HEK293 (cell line): ENCODE data around the gene DIP2C.

ENCODE experiments used
- CTCF ChIA-PET: fragments of 350-600 bp; formaldehyde crosslinking; extraction: SDS; loops from one replicate; lab custom pipeline; 2021; ENCODE audit warnings: antibody characterized with exemption; lab: Yijun Ruan, JAX
- POLR2A ChIA-PET: fragments of 300-600 bp; formaldehyde crosslinking; extraction: SDS; loops from one replicate; lab custom pipeline; 2020; ENCODE audit warnings: antibody characterized with exemption, inconsistent platforms; lab: Yijun Ruan, JAX
- H3K27ac ChIP-seq: fragments of 200-500 bp; sonication (Bioruptor generic); 2 replicates; pipeline ENCODE4 v1.5.1; 2014; ENCODE audit warnings: low read depth, low read length, control low read depth, inconsistent platforms; ENCODE audit errors: extremely low read depth
- H3K36me3 ChIP-seq, 2 experiments: fragments of 200-500 bp in 1 of 2; sonication (Bioruptor generic) in 1 of 2; 1 replicate in 1 of 2; 2 replicates in 1 of 2; pipeline ENCODE4 v1.5.1; 2014 to 2017; ENCODE audit warnings: inconsistent platforms in 2 of 2, low read length in 2 of 2; ENCODE audit not compliant: control insufficient read depth in 2 of 2, insufficient read depth in 1 of 2
- H3K4me1 ChIP-seq: fragments of 200-500 bp; sonication (Bioruptor generic); 2 replicates; pipeline ENCODE4 v1.5.1; 2014; ENCODE audit warnings: mild to moderate bottlenecking, low read length, inconsistent platforms; ENCODE audit not compliant: control insufficient read depth, insufficient read depth
- H3K4me3 ChIP-seq: 2 replicates; pipeline ENCODE4 v1.5.1; 2011; ENCODE audit warnings: low read depth, mild to moderate bottlenecking, control low read depth, low read length, moderate library complexity
- H3K9me3 ChIP-seq: fragments of 200-500 bp; sonication (Bioruptor generic); 2 replicates; pipeline ENCODE4 v1.5.1; 2014; ENCODE audit warnings: low read depth, low read length, inconsistent platforms; ENCODE audit not compliant: control insufficient read depth, insufficient read depth
- FEZF1 ChIP-seq: fragments of 450-650 bp; formaldehyde crosslinking; IDR thresholded peaks from 2 replicates; pipeline ENCODE4 v1.5.1; 2016; ENCODE audit warnings: missing biosample characterization, missing genetic modification characterization
- GLI2 ChIP-seq: fragments of 450-650 bp; formaldehyde crosslinking; IDR thresholded peaks from 2 replicates; pipeline ENCODE4; 2017; ENCODE audit warnings: missing biosample characterization, missing genetic modification characterization, low read depth, borderline replicate concordance
- GLI4 ChIP-seq: fragments of 450-650 bp; formaldehyde crosslinking; IDR thresholded peaks from 2 replicates; pipeline ENCODE4 v1.5.1; 2016; ENCODE audit warnings: missing biosample characterization, missing genetic modification characterization
- GLIS1 ChIP-seq: fragments of 450-650 bp; formaldehyde crosslinking; IDR thresholded peaks from 2 replicates; pipeline ENCODE4 v1.5.1; 2016; ENCODE audit warnings: missing biosample characterization, missing genetic modification characterization
- HOXD13 ChIP-seq: sonication (generic); formaldehyde crosslinking; IDR thresholded peaks from 2 replicates; pipeline ENCODE4 v1.8.0; 2022; ENCODE audit warnings: missing genetic modification reagents, borderline replicate concordance
- KLF10 ChIP-seq: fragments of 450-650 bp; IDR thresholded peaks from 2 replicates; pipeline ENCODE4 v1.5.1; 2018; ENCODE audit warnings: missing biosample characterization, mild to moderate bottlenecking, missing genetic modification characterization
- KLF7 ChIP-seq: fragments of 450-650 bp; formaldehyde crosslinking; IDR thresholded peaks from 2 replicates; pipeline ENCODE4 v1.5.1; 2016; ENCODE audit warnings: missing biosample characterization, missing genetic modification characterization, borderline replicate concordance
- OVOL3 ChIP-seq: fragments of 450-650 bp; formaldehyde crosslinking; IDR thresholded peaks from 2 replicates; pipeline ENCODE4 v1.5.1; 2016; ENCODE audit warnings: missing biosample characterization, missing genetic modification characterization
- PATZ1 ChIP-seq: fragments of 450-650 bp; formaldehyde crosslinking; IDR thresholded peaks from 2 replicates; pipeline ENCODE4 v1.5.1; 2016; ENCODE audit warnings: missing biosample characterization, missing genetic modification characterization
- SETDB1 ChIP-seq: IDR thresholded peaks from one replicate; pipeline ENCODE4 v1.6.1; 2017; ENCODE audit warnings: mild to moderate bottlenecking, low read length, moderate library complexity, mixed read lengths; ENCODE audit not compliant: insufficient read length
- ZBTB1 ChIP-seq: fragments of 450-650 bp; formaldehyde crosslinking; IDR thresholded peaks from 2 replicates; pipeline ENCODE4 v1.5.1; 2016; ENCODE audit warnings: missing biosample characterization, missing genetic modification characterization
- ZBTB20 ChIP-seq: fragments of 450-650 bp; formaldehyde crosslinking; IDR thresholded peaks from 2 replicates; pipeline ENCODE4 v1.5.1; 2016; ENCODE audit warnings: missing biosample characterization, missing genetic modification characterization
- ZIC2 ChIP-seq: fragments of 450-650 bp; formaldehyde crosslinking; IDR thresholded peaks from 2 replicates; pipeline ENCODE4 v1.5.1; 2016; ENCODE audit warnings: missing biosample characterization, missing genetic modification characterization
- ZNF140 ChIP-seq: fragments of 450-650 bp; formaldehyde crosslinking; IDR thresholded peaks from 2 replicates; pipeline ENCODE4 v1.5.1; 2016; ENCODE audit warnings: missing biosample characterization, missing genetic modification characterization
- ZNF146 ChIP-seq: fragments of 450-650 bp; formaldehyde crosslinking; IDR thresholded peaks from 2 replicates; pipeline ENCODE4 v1.5.1; 2016; ENCODE audit warnings: missing biosample characterization, missing genetic modification characterization
- ZNF175 ChIP-seq: fragments of 450-650 bp; formaldehyde crosslinking; IDR thresholded peaks from 2 replicates; pipeline ENCODE4 v1.5.1; 2016; ENCODE audit warnings: missing biosample characterization, missing genetic modification characterization
- ZNF18 ChIP-seq: fragments of 450-650 bp; formaldehyde crosslinking; IDR thresholded peaks from 2 replicates; pipeline ENCODE4 v1.5.1; 2016; ENCODE audit warnings: missing biosample characterization, missing genetic modification characterization
- ZNF184 ChIP-seq: fragments of 450-650 bp; IDR thresholded peaks from 2 replicates; pipeline ENCODE4 v1.5.1; 2018; ENCODE audit warnings: missing biosample characterization, mild to moderate bottlenecking, missing genetic modification characterization
- ZNF274 ChIP-seq, 2 experiments: fragments of 200-500 bp in 1 of 2; fragments of 450-650 bp in 1 of 2; sonication (Bioruptor generic) in 1 of 2; formaldehyde crosslinking in 1 of 2; IDR thresholded peaks; 2 replicates each; pipeline versions ENCODE4 v1.5.1 to v1.6.1; 2014 to 2016; ENCODE audit warnings: borderline replicate concordance in 1 of 2, inconsistent platforms in 1 of 2, low read length in 1 of 2, missing biosample characterization in 1 of 2, missing genetic modification characterization in 1 of 2
- ZNF341 ChIP-seq: fragments of 450-650 bp; formaldehyde crosslinking; IDR thresholded peaks from 2 replicates; pipeline ENCODE4; 2016; ENCODE audit warnings: low read depth, missing biosample characterization, missing genetic modification characterization
- ZNF366 ChIP-seq: fragments of 450-650 bp; formaldehyde crosslinking; conservative IDR thresholded peaks from 2 replicates; pipeline ENCODE4 v1.5.1; 2016; ENCODE audit warnings: missing biosample characterization, missing genetic modification characterization
- ZNF530 ChIP-seq: fragments of 450-650 bp; formaldehyde crosslinking; IDR thresholded peaks from 2 replicates; pipeline ENCODE4 v1.5.1; 2016; ENCODE audit warnings: low read depth, missing biosample characterization, missing genetic modification characterization
- ZNF549 ChIP-seq: fragments of 450-650 bp; IDR thresholded peaks from 2 replicates; pipeline ENCODE4 v1.5.1; 2018; ENCODE audit warnings: missing biosample characterization, missing genetic modification characterization, mild to moderate bottlenecking, inconsistent platforms, moderate library complexity
- ZNF600 ChIP-seq: fragments of 450-650 bp; formaldehyde crosslinking; IDR thresholded peaks from 2 replicates; pipeline ENCODE4 v1.5.1; 2016; ENCODE audit warnings: missing biosample characterization, missing genetic modification characterization
- ZNF747 ChIP-seq: fragments of 450-650 bp; formaldehyde crosslinking; IDR thresholded peaks from 2 replicates; pipeline ENCODE4 v1.5.1; 2016; ENCODE audit warnings: missing biosample characterization, missing genetic modification characterization
- ZNF76 ChIP-seq: fragments of 450-650 bp; formaldehyde crosslinking; IDR thresholded peaks from 2 replicates; pipeline ENCODE4; 2016; ENCODE audit warnings: low read depth, missing biosample characterization, missing genetic modification characterization, borderline replicate concordance
- ZXDB ChIP-seq: fragments of 450-650 bp; formaldehyde crosslinking; IDR thresholded peaks from 2 replicates; pipeline ENCODE4 v1.5.1; 2016; ENCODE audit warnings: missing biosample characterization, missing genetic modification characterization
- TF ChIP-seq, protein P1 (sequence below): fragments of 450-650 bp; formaldehyde crosslinking; IDR thresholded peaks from 2 replicates; pipeline ENCODE4 v1.5.1; 2016; ENCODE audit warnings: missing biosample characterization, missing genetic modification characterization, borderline replicate concordance

Gene DIP2C

GRCh38 chr10:548238-548901 lies 141.1 kb downstream of the DIP2C start:
- POLR2A ChIA-PET = no interaction called here
- Histone ChIP-seq H3K4me1 (peaks cover 6% of the 10 kb centered on the region), H3K4me3 (no peak overlapping the region), H3K9me3 (no peaks in the 10 kb centered on the region), H3K27ac (no peak overlapping the region), H3K36me3 (no peaks in the 10 kb centered on the region)
- CTCF ChIA-PET = interaction anchor here (0.7 kb wide), 1 partner anchor 69 kb away, joined by 4 read pairs; no protein-coding TSS in a partner anchor
- TF ChIP-seq ZBTB20 (tag by site-specific recombination) = no peak
- TF ChIP-seq GLI4 (tag by site-specific recombination) = no peak
- no peak for TF ChIP-seq ZXDB (tag by site-specific recombination)
- no peak for TF ChIP-seq GLI2 (tag by site-specific recombination)
- no peak for TF ChIP-seq ZNF530
- TF ChIP-seq SETDB1 = no peak
- no peak for TF ChIP-seq ZNF747 (tag by site-specific recombination)
- TF ChIP-seq HOXD13 = no peak
- TF ChIP-seq KLF10 (tag by site-specific recombination) = no peak
- TF ChIP-seq ZNF184 (tag by site-specific recombination) = no peak
- no peak for TF ChIP-seq KLF7 (tag by site-specific recombination)
- no peak for TF ChIP-seq ZNF76 (tag by site-specific recombination)
- no peak for TF ChIP-seq PATZ1 (tag by site-specific recombination)
- TF ChIP-seq ZNF175 = no peak
- no peak for TF ChIP-seq OVOL3 (tag by site-specific recombination)
- no peak for TF ChIP-seq ZNF146 (tag by site-specific recombination)
- TF ChIP-seq ZNF18 = no peak
- no peak for TF ChIP-seq ZNF366 (tag by site-specific recombination)
- no peak for TF ChIP-seq ZBTB1 (tag by site-specific recombination)
- TF ChIP-seq ZNF549 (tag by site-specific recombination) = no peak

- no peak overlapping the region for H3K27ac ChIP-seq
- peaks cover 4% of the 10 kb centered on the region for H3K4me1 ChIP-seq
- CTCF ChIA-PET = no interaction called here
- POLR2A ChIA-PET = no interaction called here
- no peaks in the 10 kb centered on the region for H3K36me3 ChIP-seq
- H3K4me3 ChIP-seq = no peak overlapping the region
- H3K9me3 ChIP-seq = no peaks in the 10 kb centered on the region
- TF ChIP-seq ZIC2 (tag by site-specific recombination) = peak; percentile 76
- TF ChIP-seq, protein P1, sequence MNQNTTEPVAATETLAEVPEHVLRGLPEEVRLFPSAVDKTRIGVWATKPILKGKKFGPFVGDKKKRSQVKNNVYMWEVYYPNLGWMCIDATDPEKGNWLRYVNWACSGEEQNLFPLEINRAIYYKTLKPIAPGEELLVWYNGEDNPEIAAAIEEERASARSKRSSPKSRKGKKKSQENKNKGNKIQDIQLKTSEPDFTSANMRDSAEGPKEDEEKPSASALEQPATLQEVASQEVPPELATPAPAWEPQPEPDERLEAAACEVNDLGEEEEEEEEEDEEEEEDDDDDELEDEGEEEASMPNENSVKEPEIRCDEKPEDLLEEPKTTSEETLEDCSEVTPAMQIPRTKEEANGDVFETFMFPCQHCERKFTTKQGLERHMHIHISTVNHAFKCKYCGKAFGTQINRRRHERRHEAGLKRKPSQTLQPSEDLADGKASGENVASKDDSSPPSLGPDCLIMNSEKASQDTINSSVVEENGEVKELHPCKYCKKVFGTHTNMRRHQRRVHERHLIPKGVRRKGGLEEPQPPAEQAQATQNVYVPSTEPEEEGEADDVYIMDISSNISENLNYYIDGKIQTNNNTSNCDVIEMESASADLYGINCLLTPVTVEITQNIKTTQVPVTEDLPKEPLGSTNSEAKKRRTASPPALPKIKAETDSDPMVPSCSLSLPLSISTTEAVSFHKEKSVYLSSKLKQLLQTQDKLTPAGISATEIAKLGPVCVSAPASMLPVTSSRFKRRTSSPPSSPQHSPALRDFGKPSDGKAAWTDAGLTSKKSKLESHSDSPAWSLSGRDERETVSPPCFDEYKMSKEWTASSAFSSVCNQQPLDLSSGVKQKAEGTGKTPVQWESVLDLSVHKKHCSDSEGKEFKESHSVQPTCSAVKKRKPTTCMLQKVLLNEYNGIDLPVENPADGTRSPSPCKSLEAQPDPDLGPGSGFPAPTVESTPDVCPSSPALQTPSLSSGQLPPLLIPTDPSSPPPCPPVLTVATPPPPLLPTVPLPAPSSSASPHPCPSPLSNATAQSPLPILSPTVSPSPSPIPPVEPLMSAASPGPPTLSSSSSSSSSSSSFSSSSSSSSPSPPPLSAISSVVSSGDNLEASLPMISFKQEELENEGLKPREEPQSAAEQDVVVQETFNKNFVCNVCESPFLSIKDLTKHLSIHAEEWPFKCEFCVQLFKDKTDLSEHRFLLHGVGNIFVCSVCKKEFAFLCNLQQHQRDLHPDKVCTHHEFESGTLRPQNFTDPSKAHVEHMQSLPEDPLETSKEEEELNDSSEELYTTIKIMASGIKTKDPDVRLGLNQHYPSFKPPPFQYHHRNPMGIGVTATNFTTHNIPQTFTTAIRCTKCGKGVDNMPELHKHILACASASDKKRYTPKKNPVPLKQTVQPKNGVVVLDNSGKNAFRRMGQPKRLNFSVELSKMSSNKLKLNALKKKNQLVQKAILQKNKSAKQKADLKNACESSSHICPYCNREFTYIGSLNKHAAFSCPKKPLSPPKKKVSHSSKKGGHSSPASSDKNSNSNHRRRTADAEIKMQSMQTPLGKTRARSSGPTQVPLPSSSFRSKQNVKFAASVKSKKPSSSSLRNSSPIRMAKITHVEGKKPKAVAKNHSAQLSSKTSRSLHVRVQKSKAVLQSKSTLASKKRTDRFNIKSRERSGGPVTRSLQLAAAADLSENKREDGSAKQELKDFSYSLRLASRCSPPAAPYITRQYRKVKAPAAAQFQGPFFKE (tag by site-specific recombination) = no peak
- no peak for TF ChIP-seq ZNF600 (tag by site-specific recombination)
- TF ChIP-seq ZNF341 (tag by site-specific recombination) = peak; percentile 83
- TF ChIP-seq FEZF1 (tag by site-specific recombination) = peak; percentile 49; the same call in 1 of the 2 replicates
- no peak for TF ChIP-seq ZNF140 (tag by site-specific recombination)
- TF ChIP-seq ZNF274 (IDR thresholded peaks at IDR 0.05; ENCODE audit: low read length) = no peak
- no peak for TF ChIP-seq ZNF274 (tag by site-specific recombination; IDR thresholded peaks at IDR 0.05; ENCODE audit: borderline replicate concordance)
- TF ChIP-seq GLIS1 = peak; percentile 50
Observed at GRCh38 chr10:547591-548081, 141.8 kb downstream of the DIP2C start.
